Renal cortex interstitium (tissue), 11 donors: Measurements from ENCODE around the gene MCOLN2. TPM values are rescaled to one million over a fixed set of nuclear protein-coding genes. Genes with fewer than 3 reads are reported as not detected.
"Not testable (repeated sequence)": the region's sequence is repeated elsewhere in the genome, so short reads cannot be mapped to it uniquely, and the experiment has no call there.

Experiments
- DNase-seq, 11 donors: peaks; one replicate each; pipeline ENCODE4 v3.0.0-alpha.2; 2013; ENCODE audit warnings: low read depth in 9 of 11, low spot score in 4 of 11; ENCODE audit errors: extremely low read depth in 1 of 11
- polyA plus RNA-seq, 3 donors: library from polyadenylated mRNA; unstranded; fragments of 120-200 nt; gene quantifications; one replicate each; pipeline ENCODE4 v1.2.1, GENCODE V29; 2013; ENCODE audit not compliant: insufficient read length in 3 of 3

MCOLN2 gene
- polyA plus RNA-seq, 3 donors: 0.93 to 1.6 (median 0.93) TPM

- no peak for DNase-seq
Observed at GRCh38 chr1:84916897-84917296, 80.0 kb downstream of the MCOLN2 start.

DNA sequence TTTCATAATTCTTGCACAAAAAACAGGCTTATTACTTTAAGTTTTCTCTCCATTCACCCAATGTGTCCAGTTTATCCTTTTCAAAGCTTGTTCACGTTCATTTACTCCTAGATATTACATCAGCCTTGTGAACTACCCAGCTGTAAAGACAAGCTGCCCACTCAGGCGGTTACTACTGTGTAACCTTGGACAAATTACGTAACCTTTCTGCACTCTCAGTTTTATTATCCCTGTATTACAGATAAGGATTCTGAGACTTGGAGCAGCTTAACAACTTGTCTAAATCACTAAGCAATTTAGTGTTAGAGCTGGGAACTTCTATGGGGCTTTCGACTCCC is 83.4 kb downstream of the MCOLN2 start:
- no peak for DNase-seq

GRCh38 chr1:84912726-84913554 is 84.0 kb downstream of the MCOLN2 start:
- no peak for DNase-seq

DNA sequence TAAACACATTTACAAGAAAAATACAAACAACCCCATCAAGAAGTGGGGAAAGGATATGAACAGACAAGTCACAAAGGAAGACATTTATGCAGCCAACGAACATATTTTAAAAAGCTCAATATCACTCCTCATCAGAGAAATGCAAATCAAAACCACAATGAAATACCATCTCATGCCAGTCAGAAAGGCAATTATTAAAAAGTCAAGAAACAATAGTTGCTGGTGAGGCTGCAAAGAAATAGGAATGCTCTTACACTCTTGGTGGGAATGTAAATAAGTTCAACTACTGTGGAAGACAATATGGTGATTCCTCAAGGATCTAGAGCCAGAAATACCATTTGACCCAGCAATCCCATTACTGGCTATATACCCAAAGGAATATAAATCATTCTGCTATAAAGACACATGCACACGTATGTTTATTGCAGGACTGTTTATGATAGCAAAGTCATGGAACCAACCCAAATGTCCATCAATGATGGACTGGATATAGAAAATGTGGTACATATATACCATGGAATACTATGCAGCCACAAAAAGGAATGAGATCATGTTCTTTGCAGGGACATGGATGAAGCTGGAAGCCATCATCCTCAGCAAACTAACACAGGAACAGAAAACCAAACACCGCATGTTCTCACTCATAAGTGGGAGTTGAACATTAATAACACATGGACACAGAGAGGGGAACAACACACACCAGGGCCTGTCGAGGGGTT is 88.0 kb downstream of the MCOLN2 start:
- not testable (repeated sequence) for DNase-seq

DNA sequence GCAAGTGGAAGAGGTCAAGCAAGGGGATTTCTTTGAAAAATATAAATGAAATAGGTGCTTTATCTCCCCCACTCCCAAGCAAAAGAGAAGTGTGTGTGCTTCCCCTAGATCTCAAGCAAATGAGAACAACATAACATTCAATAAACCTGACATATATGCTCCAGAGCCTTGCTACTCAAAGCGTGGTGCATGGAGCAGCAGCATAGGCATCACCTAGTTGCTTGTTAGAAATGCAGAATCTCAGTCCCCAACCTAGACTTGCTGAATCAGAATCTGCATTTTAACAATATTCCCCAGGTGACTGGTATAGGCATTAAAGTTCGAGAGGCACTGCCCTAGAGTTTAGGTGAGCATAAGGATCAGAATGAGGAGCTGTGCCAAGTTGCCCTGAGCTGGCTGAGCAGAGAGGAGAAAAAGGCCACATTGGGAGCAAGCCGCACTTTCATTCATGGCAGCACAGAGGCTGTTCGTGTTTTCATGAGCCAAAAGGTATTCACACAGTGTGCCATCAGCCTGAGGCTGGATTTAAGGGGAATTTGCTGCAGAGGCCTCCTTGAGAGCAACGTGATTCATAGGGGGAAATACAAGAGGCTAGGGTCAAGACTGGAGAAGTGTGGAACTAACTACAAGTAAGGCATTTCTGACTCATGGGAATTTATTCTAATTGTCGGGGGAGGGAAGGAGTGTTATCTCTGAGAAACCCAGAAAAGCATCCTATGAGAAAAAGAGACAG is 89.7 kb downstream of the MCOLN2 start:
- no peak for DNase-seq

GRCh38 chr1:84902727-84903126 is 94.2 kb downstream of the MCOLN2 start:
- DNase-seq: not testable (repeated sequence)

- no peak for DNase-seq
Observed at GRCh38 chr1:84899969-84900368, 96.9 kb downstream of the MCOLN2 start.

- no peak for DNase-seq
Observed at GRCh38 chr1:84896279-84896678, 100.6 kb downstream of the MCOLN2 start.

GRCh38 chr1:84892705-84893618 is 104.0 kb downstream of the MCOLN2 start, which contains the start of gene LPAR3:
LPAR3 (minus strand) TSS chr1:84893206; CDS start chr1:84866120, 27,086 bp downstream.
- DNase-seq: peak in 6 of 11 donors; percentile 10 to 43 (median 29)

GRCh38 chr1:84890566-84890965 is 106.3 kb downstream of the MCOLN2 start:
- peak in 1 of 11 donors; percentile 8 for DNase-seq

DNA sequence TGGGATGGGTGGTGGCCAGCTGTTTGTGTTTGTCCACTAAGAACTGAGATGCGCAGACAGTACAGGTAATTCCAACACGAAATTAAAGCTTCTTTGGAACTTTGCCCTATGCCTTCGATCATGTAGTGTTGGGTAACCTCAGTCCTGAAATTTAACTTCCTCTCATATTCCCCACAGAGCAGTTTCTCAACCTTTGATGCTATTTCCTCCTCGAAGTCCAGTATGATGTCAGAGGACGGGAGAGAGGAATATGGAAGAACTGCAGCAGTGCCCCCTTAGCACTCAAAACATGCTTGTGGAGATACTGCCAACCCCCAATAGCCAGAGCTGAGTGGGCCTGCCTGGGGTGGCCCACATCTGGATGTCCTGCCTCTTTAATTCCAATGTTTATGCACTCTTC is 107.5 kb downstream of the MCOLN2 start:
- no peak for DNase-seq

GRCh38 chr1:84888753-84889152 is 108.2 kb downstream of the MCOLN2 start:
- DNase-seq: no peak

DNA sequence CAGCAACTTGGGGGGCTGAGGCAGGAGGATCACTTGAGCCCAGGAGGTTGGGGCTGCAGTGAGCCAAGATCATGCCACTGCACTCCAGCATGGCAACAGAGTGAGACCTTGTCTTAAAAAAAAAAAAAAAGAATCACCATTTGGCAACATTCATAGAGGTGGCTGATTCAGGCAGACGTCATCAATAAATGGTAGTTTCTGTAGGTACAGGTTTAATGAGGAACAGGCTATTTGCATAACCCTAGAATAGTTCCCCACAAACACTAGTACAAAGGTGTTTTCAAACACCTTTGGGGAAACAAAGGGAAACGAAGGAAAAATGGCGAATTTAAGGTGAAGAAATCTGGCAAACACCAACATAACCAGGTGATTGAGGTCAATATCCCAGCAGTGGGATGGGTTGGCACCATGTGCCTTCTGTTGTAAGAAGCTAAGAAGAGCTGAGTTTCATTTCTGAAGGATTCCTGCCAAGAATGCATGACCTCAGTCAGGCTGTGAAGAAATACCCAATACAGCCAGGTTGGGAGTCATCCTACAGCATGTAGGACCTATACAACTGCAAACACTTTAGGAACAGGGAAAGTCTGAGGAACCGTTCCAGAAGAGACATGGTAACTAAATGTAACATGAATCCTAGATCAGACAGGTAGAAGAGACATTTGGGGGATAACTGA is 109.5 kb downstream of the MCOLN2 start:
- no peak for DNase-seq

- DNase-seq: no peak
Observed at GRCh38 chr1:84885469-84885868, 111.4 kb downstream of the MCOLN2 start.

DNA sequence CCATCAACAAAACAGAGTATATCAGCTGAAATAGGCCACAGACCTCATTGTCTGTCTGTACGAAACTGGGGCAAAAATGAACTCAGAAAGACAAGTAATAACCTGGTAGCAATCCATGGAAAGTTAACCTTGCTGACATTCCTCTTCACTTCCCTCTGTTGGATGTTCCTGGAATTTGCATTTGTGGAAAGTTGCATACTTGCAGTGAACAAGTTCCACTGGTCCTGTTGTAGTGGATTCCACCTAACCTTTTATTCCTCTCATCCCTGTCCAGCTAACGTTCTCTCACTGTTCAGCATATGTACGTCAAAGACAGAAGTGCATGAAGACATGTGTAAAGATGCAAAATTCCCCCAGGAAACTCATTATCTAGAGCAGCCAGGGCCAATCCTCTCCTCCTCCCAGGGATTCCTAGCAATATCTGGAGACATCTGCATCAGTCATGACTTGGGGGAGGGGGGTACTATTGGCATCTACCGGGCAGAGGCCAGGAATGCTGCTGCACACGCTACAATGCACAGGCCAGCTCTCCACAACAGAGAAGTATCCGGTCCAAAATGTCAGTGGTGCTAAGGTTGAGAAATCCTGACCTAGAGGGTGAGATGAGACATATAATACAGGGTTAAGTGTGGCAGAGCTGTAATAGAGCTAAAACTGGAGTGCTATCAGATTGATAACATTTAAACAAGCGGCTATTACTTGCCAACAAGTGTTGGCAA is 112.1 kb downstream of the MCOLN2 start:
- DNase-seq: no peak

GRCh38 chr1:84883286-84883685 is 113.6 kb downstream of the MCOLN2 start:
- DNase-seq: no peak

DNA sequence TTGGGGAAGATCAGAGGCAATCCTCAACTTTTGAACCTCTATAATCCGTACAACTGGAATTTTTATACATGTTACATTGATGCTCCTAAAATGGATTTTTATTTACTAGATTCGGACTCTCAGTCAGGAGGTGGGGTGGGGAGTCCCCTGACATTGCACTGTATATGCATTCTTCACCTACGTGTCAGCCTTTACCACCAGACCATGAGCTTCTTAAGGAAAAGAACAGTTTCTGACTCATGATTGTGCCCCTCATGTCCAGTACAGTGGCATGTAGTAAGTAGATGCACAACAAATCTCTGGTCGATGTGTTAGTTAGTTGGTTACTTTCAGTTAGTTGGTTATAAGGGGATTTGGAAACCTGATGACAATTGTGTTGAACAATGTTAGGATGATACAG is 119.3 kb downstream of the MCOLN2 start:
- no peak for DNase-seq

- no peak for DNase-seq
Observed at GRCh38 chr1:84876353-84876752, 120.6 kb downstream of the MCOLN2 start.
